ENCODE data around the gene CWC27. TPM values are rescaled to one million over a fixed set of nuclear protein-coding genes. Genes with fewer than 3 reads are reported as not detected.

The CWC27 gene
- total and polyA plus RNA-seq, 2 experiments from 2014 or later: 16.3 to 51.6 TPM

DNA sequence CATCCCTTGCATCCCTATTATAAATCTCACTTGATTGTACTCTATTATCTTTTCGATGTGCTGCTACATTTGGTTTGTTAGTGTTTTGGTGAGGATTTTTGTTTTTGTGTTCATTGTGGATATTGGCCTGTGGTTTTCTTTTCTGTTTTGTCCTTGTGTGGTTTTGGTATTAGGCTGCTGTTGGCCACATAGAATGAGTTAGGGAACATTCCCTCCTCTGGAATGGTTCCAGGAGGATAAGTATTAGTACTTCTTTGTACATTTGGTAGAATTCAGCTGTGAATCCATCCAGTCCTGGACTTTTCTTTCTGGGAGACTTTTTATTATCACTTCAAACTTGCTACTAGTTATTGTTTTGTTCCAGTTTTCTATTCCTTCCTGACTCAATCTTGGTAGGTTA is 287.2 kb downstream of the CWC27 start:
- Histone ChIP-seq H3K36me3 (no peaks in the 10 kb centered on the region), H3K9me3 (ENCODE audit: low read depth) (no peaks in the 10 kb centered on the region), H3K27ac (no peak overlapping the region), H3K4me1 (ENCODE audit: low read depth) (no peaks in the 10 kb centered on the region), H3K4me3 (no peak overlapping the region), H3K27me3 (no peaks in the 10 kb centered on the region)
- peak in 1 of 2 donors; percentile 63 for DNase-seq (ENCODE audit: low read depth in 1 of 2, low spot score in 1 of 2)
- TF ChIP-seq, protein P1, sequence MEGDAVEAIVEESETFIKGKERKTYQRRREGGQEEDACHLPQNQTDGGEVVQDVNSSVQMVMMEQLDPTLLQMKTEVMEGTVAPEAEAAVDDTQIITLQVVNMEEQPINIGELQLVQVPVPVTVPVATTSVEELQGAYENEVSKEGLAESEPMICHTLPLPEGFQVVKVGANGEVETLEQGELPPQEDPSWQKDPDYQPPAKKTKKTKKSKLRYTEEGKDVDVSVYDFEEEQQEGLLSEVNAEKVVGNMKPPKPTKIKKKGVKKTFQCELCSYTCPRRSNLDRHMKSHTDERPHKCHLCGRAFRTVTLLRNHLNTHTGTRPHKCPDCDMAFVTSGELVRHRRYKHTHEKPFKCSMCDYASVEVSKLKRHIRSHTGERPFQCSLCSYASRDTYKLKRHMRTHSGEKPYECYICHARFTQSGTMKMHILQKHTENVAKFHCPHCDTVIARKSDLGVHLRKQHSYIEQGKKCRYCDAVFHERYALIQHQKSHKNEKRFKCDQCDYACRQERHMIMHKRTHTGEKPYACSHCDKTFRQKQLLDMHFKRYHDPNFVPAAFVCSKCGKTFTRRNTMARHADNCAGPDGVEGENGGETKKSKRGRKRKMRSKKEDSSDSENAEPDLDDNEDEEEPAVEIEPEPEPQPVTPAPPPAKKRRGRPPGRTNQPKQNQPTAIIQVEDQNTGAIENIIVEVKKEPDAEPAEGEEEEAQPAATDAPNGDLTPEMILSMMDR (IDR thresholded peaks at IDR 0.05; ENCODE audit: low read depth, low read length): no peak

DNA sequence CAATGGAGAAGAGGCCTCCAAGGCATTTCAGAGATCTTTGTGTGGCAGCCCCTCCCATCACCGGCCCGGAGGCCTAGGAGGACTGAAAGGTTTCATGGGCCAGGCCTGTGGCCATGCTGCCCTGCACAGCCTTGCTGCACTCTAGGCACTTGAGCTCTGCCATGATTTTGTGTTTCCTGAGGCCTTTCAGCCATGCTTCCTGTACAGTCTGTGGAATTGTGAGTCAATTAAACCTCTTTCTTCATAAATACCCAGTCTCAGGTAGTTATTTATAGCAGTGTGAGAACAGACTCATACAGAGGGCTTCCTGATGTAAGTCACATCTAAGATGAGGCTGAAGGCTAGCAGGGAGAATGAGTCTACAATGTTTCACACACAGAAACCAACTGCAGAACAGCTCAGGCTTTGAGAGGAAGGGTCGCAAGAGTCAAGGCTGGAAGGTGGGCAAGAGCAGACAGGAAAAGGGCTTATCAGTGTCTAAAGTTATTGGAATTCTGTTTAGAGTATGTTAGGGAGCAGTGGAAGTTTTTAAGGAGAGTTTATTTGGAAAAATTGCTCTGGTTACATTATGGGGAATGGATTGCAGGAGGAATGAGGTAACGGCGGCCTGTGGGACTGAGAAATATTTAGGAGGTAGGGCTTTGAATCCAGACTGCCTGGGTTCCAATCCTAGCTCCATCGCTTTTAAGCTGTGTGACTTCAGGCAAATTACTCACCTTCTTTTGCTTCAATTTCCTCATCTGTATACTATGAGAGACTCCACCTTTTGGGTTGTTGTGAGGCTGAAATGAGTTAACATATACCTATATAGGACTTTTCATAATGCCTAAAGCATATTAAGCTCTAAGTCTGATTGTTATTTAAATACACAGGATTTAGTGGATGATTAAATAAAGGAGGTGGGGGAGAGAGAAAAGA is 291.2 kb downstream of the CWC27 start:
- DNase-seq (ENCODE audit: low read depth in 1 of 2, low spot score in 1 of 2): no peak
- Histone ChIP-seq H3K9me3 (ENCODE audit: low read depth) (no peaks in the 10 kb centered on the region), H3K4me1 (ENCODE audit: low read depth) (no peaks in the 10 kb centered on the region), H3K27ac (peak overlapping the region; percentile 56), H3K27me3 (no peaks in the 10 kb centered on the region), H3K4me3 (no peak overlapping the region), H3K36me3 (no peaks in the 10 kb centered on the region)
- TF ChIP-seq, protein P1 (IDR thresholded peaks at IDR 0.05; ENCODE audit: low read depth, low read length): no peak

DNA sequence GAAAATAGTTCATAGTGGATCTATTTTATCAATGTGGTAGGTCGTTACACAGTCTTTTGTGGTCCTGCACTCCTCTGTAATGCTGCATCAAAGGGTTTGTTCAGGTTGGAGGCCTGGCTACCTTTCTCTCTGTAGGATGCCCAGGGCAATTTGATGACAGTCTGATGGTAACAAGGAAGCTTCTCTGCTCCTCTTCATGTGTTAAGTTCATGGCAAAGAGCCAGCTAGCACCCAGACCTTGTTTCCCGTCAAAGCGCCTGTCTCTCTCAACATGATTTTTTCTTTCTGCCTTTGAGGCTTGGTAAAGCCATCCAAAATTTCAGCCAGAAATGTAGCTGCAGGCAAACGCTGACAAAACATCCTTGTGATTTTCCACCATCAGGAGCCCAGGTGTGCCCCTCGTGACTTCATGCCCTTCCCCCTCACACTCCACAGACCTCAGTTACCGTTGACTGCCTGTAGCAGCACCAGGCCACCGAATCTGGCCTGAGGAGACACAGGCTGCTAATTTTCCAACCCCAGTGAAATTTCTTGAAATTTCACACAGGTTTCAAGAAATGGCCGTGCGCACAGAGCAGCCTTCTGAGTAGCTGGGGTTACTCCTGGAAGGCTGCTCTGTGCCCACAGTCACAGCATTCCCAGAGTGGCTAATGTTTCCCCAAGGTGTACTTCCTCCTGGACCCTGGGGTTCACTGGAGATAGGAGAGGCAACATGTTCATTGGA is 292.7 kb downstream of the CWC27 start:
- Histone ChIP-seq H3K4me3 (no peak overlapping the region), H3K9me3 (ENCODE audit: low read depth) (no peaks in the 10 kb centered on the region), H3K4me1 (ENCODE audit: low read depth) (no peaks in the 10 kb centered on the region), H3K36me3 (no peaks in the 10 kb centered on the region), H3K27me3 (no peaks in the 10 kb centered on the region), H3K27ac (no peak overlapping the region)
- DNase-seq (ENCODE audit: low read depth in 1 of 2, low spot score in 1 of 2): no peak
- TF ChIP-seq, protein P1 (IDR thresholded peaks at IDR 0.05; ENCODE audit: low read depth, low read length): no peak

DNA sequence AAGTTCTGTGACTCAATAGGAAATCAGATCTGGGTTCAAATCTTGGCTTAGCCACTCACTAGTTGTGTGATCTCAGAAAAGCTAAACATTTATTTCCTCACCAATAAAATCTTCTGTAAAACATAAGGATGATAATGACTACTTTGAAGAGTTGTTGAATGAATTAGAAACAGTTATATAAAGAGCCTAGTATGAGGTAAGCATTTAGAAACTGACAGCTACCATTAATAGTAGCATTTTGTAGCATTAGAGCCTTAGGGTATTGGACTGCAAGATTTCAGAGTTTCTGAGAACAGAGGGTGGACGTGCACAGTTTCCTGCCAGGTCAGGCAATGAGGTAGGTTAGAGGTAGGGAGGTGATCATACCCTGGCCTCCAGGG is 293.2 kb downstream of the CWC27 start:
- Histone ChIP-seq H3K27me3 (no peaks in the 10 kb centered on the region), H3K36me3 (no peaks in the 10 kb centered on the region), H3K4me3 (no peak overlapping the region), H3K4me1 (ENCODE audit: low read depth) (no peaks in the 10 kb centered on the region), H3K27ac (no peak overlapping the region), H3K9me3 (ENCODE audit: low read depth) (no peaks in the 10 kb centered on the region)
- no peak for DNase-seq (ENCODE audit: low read depth in 1 of 2, low spot score in 1 of 2)
- TF ChIP-seq, protein P1 (IDR thresholded peaks at IDR 0.05; ENCODE audit: low read depth, low read length): no peak

DNA sequence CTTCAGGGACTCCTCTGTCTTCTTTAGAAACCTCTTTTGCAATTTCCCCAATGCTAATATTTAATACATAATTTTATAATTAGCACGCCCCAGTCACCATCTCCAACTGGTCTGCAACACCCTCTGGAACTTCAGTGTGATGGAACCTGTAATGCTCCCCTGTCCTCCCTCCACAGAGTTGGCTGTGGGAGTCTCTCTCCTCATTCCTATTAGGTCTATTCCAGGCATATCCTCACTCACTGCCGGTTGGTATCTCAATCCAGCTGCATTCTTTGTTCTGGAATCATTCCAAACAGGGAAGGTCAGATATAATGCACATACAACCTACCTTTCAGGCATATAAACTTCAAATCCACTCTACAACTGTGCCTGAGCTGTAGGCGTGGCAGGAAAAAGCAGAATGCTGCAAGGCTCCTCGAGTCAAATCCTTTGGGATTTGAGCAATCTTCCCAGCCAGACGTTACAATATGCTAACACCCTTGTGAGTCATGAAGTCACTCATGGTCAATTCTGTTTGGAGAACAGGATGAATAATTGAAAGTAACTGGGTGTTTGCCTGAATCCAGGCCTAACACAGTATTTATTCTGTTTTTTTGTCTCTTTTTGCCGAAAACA is 293.8 kb downstream of the CWC27 start:
- H3K4me1 ChIP-seq (ENCODE audit: low read depth): no peaks in the 10 kb centered on the region
- H3K36me3 ChIP-seq: no peaks in the 10 kb centered on the region
- H3K27ac ChIP-seq: no peak overlapping the region
- TF ChIP-seq, protein P1 (IDR thresholded peaks at IDR 0.05; ENCODE audit: low read depth, low read length): no peak
- H3K9me3 ChIP-seq (ENCODE audit: low read depth): no peaks in the 10 kb centered on the region
- DNase-seq (ENCODE audit: low read depth in 1 of 2, low spot score in 1 of 2): peak in 1 of 2 donors; percentile 96
- no peak overlapping the region for H3K4me3 ChIP-seq
- no peaks in the 10 kb centered on the region for H3K27me3 ChIP-seq

Data from cardiac muscle cell (in vitro differentiated cells and primary cell).